ENCODE data around the gene SULT6B1. TPM values are rescaled to one million over a fixed set of nuclear protein-coding genes. Genes with fewer than 3 reads are reported as not detected.

Gene SULT6B1
- total RNA-seq, 2 experiments from 2014 or later = not detected

DNA sequence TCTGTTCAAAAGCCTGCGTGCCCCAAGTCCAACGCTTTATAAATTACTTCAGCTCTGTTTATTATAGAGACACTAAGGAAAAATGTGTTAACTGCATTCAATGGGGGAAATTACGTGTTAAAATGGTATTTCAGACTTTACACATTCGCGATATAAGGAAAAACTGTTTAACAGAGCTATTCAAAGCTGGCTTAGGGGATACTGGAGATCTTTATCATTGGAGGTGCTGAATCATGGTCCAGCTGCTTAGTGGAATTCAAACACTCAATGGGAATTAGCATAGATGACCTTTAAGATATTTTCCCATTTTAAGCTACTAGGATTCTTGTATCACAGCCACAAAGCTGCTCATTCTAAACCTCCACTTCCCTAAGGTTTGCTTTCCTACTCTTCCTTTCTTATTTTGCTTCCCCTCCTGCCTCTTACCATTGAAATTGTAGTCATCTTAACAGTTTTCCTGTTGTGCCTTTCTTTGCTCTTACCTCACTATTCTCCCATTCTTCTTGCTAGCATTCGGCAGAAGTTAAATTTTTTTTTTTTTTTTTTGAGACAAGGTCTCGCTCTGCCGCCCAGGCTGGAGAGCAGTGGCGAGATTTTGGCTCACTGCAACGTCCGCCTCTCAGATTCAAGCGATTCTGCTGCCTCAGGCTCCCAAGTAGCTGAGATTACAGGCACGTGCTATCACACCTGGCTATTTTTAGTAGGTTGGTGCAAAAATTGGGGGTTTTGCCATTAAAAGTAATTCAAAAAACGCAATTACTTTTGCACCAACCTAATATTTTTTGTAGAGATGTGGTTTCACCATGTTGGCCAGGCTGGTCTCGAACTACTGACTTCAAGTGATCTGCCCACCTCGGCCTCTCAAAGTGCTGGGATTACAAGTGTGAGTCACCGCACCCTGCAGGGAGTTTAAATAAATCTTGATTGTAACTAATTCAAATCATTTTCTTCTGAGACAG lies 6.5 kb downstream of the SULT6B1 start:
- Mint-ChIP-seq H3K27me3 (peaks cover 8% of the 10 kb centered on the region), H3K9me3 (no peaks in the 10 kb centered on the region), H3K4me1 (ENCODE audit: low read depth) (peaks cover 5% of the 10 kb centered on the region), H3K36me3 (ENCODE audit: low read depth) (no peaks in the 10 kb centered on the region), H3K27ac (no peak overlapping the region), H3K4me3 (no peak overlapping the region)
- ChIA-PET POLR2A (interaction anchor here (0.6 kb wide), 1 partner anchor 167 kb away, joined by 3 read pairs; no protein-coding TSS in a partner anchor), CTCF (interaction anchor here (0.8 to 1.6 kb wide), 3 partner anchors 13 to 214 kb away, joined by 3 to 7 read pairs (median 3); no protein-coding TSS in a partner anchor)
- no peak for ATAC-seq
- TF ChIP-seq, protein P1, sequence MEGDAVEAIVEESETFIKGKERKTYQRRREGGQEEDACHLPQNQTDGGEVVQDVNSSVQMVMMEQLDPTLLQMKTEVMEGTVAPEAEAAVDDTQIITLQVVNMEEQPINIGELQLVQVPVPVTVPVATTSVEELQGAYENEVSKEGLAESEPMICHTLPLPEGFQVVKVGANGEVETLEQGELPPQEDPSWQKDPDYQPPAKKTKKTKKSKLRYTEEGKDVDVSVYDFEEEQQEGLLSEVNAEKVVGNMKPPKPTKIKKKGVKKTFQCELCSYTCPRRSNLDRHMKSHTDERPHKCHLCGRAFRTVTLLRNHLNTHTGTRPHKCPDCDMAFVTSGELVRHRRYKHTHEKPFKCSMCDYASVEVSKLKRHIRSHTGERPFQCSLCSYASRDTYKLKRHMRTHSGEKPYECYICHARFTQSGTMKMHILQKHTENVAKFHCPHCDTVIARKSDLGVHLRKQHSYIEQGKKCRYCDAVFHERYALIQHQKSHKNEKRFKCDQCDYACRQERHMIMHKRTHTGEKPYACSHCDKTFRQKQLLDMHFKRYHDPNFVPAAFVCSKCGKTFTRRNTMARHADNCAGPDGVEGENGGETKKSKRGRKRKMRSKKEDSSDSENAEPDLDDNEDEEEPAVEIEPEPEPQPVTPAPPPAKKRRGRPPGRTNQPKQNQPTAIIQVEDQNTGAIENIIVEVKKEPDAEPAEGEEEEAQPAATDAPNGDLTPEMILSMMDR (IDR thresholded peaks at IDR 0.05) = no peak
- DNase-seq = no peak
- intact Hi-C loops (cut with micrococcal nuclease) = no loop called here

DNA sequence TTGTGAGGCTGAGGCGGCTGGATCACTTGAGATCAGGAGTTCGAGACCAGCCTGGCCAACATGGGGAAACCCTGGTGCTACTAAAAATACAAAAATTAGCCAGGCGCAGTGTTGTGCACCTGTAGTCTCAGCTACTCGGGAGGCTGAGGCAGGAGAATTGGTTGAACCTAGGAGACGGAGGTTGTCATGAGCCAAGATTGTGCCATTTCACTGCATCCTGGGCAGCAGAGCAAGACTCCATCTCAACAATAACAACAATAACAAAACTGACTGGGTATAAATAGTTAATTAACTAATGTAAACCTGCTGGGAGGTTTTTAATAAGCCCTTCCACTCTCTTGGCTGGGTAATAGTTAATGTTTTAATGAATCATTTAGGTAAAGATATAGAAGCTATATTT lies 7.8 kb downstream of the SULT6B1 start:
- Mint-ChIP-seq H3K9me3 (no peaks in the 10 kb centered on the region), H3K4me1 (ENCODE audit: low read depth) (peaks cover 5% of the 10 kb centered on the region), H3K4me3 (no peak overlapping the region), H3K36me3 (ENCODE audit: low read depth) (no peaks in the 10 kb centered on the region), H3K27ac (no peak overlapping the region), H3K27me3 (peaks cover 8% of the 10 kb centered on the region)
- no peak for DNase-seq
- intact Hi-C loops (cut with micrococcal nuclease) = no loop called here
- ChIA-PET CTCF (interaction anchor here (0.6 to 1.6 kb wide), 4 partner anchors 8 to 55 kb away, joined by 3 to 7 read pairs (median 3); no protein-coding TSS in a partner anchor), POLR2A (no interaction called here)
- no peak for ATAC-seq
- TF ChIP-seq, protein P1 (IDR thresholded peaks at IDR 0.05) = no peak

DNA sequence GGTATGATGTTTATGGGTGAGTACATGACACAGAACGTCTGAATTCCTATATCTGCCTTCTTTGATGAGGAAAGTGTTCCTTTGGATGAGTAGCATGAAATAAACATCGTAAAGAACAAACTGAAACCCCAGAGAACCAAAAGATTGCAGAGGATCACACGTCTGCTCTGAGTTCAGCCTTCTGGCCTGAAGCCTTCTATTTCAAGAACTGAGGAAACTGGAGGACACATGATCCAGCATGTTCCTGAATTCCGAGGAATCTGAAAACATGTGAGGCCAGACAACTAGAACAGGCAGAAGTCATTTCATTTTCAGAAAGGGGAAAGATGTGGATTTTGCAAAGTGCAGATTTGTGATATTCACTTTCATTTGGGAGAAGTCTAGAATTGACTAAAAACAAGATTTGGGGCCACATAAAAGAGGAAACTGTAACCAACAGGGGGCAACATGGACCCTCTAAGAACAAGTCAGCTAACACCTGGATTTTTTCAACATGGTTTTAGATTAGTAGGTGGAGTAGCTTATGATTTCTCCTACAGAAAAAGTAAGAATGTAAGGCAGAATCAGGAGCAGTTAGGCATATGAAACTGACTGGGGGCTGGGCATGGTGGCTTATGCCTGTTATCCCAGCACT lies 8.3 kb downstream of the SULT6B1 start:
- POLR2A ChIA-PET = no interaction called here
- Mint-ChIP-seq H3K4me1 (ENCODE audit: low read depth) (peaks cover 5% of the 10 kb centered on the region), H3K27ac (no peak overlapping the region)

DNA sequence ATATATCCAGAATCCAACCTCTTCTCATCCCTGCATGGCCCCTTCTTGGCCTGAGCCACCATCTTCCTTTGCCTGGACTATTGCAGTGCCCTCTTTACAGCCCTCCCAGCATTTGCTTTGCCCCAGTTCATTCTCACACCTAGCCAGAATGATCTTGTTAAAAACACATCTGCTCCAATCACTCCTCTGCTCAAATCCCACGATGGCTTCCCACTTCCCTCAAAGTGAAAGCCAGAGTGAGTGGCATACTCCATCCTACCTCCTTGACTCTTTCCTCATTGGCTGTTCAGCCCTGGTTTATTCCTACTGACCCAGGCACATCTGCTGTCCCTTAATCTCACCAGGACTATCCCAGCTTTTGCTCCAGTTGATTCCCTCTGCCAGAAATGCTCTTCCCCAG lies 14.7 kb downstream of the SULT6B1 start:
- ChIA-PET CTCF (no interaction called here), POLR2A (no interaction called here)
- H3K4me3 Mint-ChIP-seq = no peak overlapping the region
- no peak for ATAC-seq
- TF ChIP-seq, protein P1 (IDR thresholded peaks at IDR 0.05) = no peak
- no peaks in the 10 kb centered on the region for H3K36me3 Mint-ChIP-seq (ENCODE audit: low read depth)
- DNase-seq = no peak
- H3K27me3 Mint-ChIP-seq = no peaks in the 10 kb centered on the region
- no peaks in the 10 kb centered on the region for H3K9me3 Mint-ChIP-seq
- no peaks in the 10 kb centered on the region for H3K4me1 Mint-ChIP-seq (ENCODE audit: low read depth)
- no peak overlapping the region for H3K27ac Mint-ChIP-seq
- intact Hi-C loops (cut with micrococcal nuclease) = no loop called here

More for the DNA sequence above, 8.3 kb downstream of the SULT6B1 start:
- Mint-ChIP-seq H3K9me3 (no peaks in the 10 kb centered on the region), H3K4me3 (no peak overlapping the region), H3K27me3 (peaks cover 8% of the 10 kb centered on the region), H3K36me3 (ENCODE audit: low read depth) (no peaks in the 10 kb centered on the region)
- intact Hi-C loops (cut with micrococcal nuclease) = no loop called here
- CTCF ChIA-PET = interaction anchor here (0.6 to 1.6 kb wide), 4 partner anchors 9 to 55 kb away, joined by 3 to 7 read pairs (median 3); no protein-coding TSS in a partner anchor
- no peak for DNase-seq
- ATAC-seq = no peak
- TF ChIP-seq, protein P1 (IDR thresholded peaks at IDR 0.05) = no peak

DNA sequence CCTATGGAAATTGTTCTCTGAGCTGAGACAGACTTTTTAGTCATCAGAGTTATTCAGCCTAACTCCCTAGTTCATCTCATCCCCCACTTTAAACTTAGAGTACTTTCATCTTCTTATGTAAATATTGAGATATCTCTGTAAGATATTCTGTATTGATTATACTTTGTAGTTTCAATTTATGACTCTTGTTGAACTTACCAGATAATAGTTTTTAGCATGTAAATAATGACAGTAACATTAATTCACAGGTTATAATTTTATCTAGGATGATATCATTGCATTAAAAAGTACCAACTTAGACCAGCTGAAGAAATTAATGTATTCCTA lies 16.9 kb downstream of the SULT6B1 start:
- H3K4me3 Mint-ChIP-seq = no peak overlapping the region
- no peaks in the 10 kb centered on the region for H3K4me1 Mint-ChIP-seq (ENCODE audit: low read depth)
- no peaks in the 10 kb centered on the region for H3K9me3 Mint-ChIP-seq
- ATAC-seq (no peak), DNase-seq (no peak)
- H3K27ac Mint-ChIP-seq = no peak overlapping the region
- POLR2A ChIA-PET = no interaction called here
- H3K36me3 Mint-ChIP-seq (ENCODE audit: low read depth) = no peaks in the 10 kb centered on the region
- H3K27me3 Mint-ChIP-seq = no peaks in the 10 kb centered on the region
- TF ChIP-seq, protein P1 (IDR thresholded peaks at IDR 0.05) = no peak
- CTCF ChIA-PET = no interaction called here
- intact Hi-C loops (cut with micrococcal nuclease) = no loop called here

Data from activated CD8-positive, alpha-beta T cell treated with anti-CD3 and anti-CD28 coated beads for 36 hours (primary cell).